Renal cortex interstitium (tissue), 11 donors: Measurements from ENCODE around the gene CFAP299. TPM values are rescaled to one million over a fixed set of nuclear protein-coding genes. Genes with fewer than 3 reads are reported as not detected.
"Not testable (repeated sequence)": the region's sequence is repeated elsewhere in the genome, so short reads cannot be mapped to it uniquely, and the experiment has no call there.

Experiments
- DNase-seq, 11 donors: peaks; one replicate each; pipeline ENCODE4 v3.0.0-alpha.2; 2013; ENCODE audit warnings: low read depth in 9 of 11, low spot score in 4 of 11; ENCODE audit errors: extremely low read depth in 1 of 11
- polyA plus RNA-seq, 3 donors: library from polyadenylated mRNA; unstranded; fragments of 120-200 nt; gene quantifications; one replicate each; pipeline ENCODE4 v1.2.1, GENCODE V29; 2013; ENCODE audit not compliant: insufficient read length in 3 of 3

The CFAP299 gene
- polyA plus RNA-seq, 3 donors: 0.45 to 1.2 (median 0.49) TPM

GRCh38 chr4:80731436-80731835, 395.9 kb downstream of the CFAP299 start:
- no peak for DNase-seq

GRCh38 chr4:80732010-80732409, 396.5 kb downstream of the CFAP299 start:
- peak in 1 of 11 donors; percentile 15 for DNase-seq

- no peak for DNase-seq
These were observed 404.8 kb downstream of the CFAP299 start for GRCh38 chr4:80740375-80740774.

GRCh38 chr4:80749558-80749957, 414.0 kb downstream of the CFAP299 start:
- not testable (repeated sequence) for DNase-seq

GRCh38 chr4:80751200-80751599, 415.7 kb downstream of the CFAP299 start:
- no peak for DNase-seq

GRCh38 chr4:80767944-80768343, 432.4 kb downstream of the CFAP299 start:
- no peak for DNase-seq

GRCh38 chr4:80776168-80776567, 440.6 kb downstream of the CFAP299 start:
- no peak for DNase-seq

GRCh38 chr4:80781431-80781830, 445.9 kb downstream of the CFAP299 start:
- DNase-seq: no peak

GRCh38 chr4:80787306-80787705, 451.8 kb downstream of the CFAP299 start:
- no peak for DNase-seq

- DNase-seq: peak in 1 of 11 donors; percentile 7
These were observed 453.3 kb downstream of the CFAP299 start for GRCh38 chr4:80788798-80789197.

- DNase-seq: no peak
These were observed 454.6 kb downstream of the CFAP299 start for GRCh38 chr4:80790152-80790551.

GRCh38 chr4:80793660-80794059, 458.1 kb downstream of the CFAP299 start:
- not testable (repeated sequence) for DNase-seq

- no peak for DNase-seq
These were observed 462.6 kb downstream of the CFAP299 start for GRCh38 chr4:80798082-80798481.

GRCh38 chr4:80800719-80801118, 465.2 kb downstream of the CFAP299 start:
- not testable (repeated sequence) for DNase-seq

- no peak for DNase-seq
These were observed 467.8 kb downstream of the CFAP299 start for GRCh38 chr4:80803337-80803736.

- DNase-seq: no peak
These were observed 470.9 kb downstream of the CFAP299 start for GRCh38 chr4:80806472-80806871.

GRCh38 chr4:80809039-80809729, 473.7 kb downstream of the CFAP299 start:
- DNase-seq: no peak

GRCh38 chr4:80811406-80811805, 475.9 kb downstream of the CFAP299 start:
- no peak for DNase-seq

- DNase-seq: no peak
These were observed 476.6 kb downstream of the CFAP299 start for GRCh38 chr4:80812145-80812544.

- no peak for DNase-seq
These were observed 478.7 kb downstream of the CFAP299 start for GRCh38 chr4:80814266-80814665.
